Uterus (tissue), 2 donors: Measurements from ENCODE around the gene AFDN.

Experiments used
- CTCF ChIP-seq, 4 experiments: fragments of 200-600 bp in 2 of 4; fragments of 450-650 bp in 2 of 4; sonication (generic) in 2 of 4; IDR thresholded peaks; one replicate each; pipeline ENCODE4 v1.5.1; 2016 to 2019; ENCODE audit warnings: antibody characterized with exemption in 4 of 4, mild to moderate bottlenecking in 2 of 4, moderate library complexity in 1 of 4
- POLR2A ChIP-seq, 2 donors: fragments of 450-650 bp; IDR thresholded peaks; one replicate each; pipeline ENCODE4 v1.6.1; 2016; ENCODE audit warnings: antibody characterized with exemption in 2 of 2, mild to moderate bottlenecking in 1 of 2, moderate library complexity in 1 of 2

- TF ChIP-seq POLR2A (IDR thresholded peaks at IDR 0.05) (no peak), CTCF (IDR thresholded peaks at IDR 0.05) (no peak)
Measured at GRCh38 chr6:167833396-167833763, 6.7 kb downstream of the AFDN start.
